ENCODE measurements around the gene ST3GAL5. TPM values are rescaled to one million over a fixed set of nuclear protein-coding genes. Genes with fewer than 3 reads are reported as not detected.

Gene ST3GAL5
- polyA plus RNA-seq, 1 of the 3 experiments (the other 2 are of a cell fraction): 37.6 TPM

DNA sequence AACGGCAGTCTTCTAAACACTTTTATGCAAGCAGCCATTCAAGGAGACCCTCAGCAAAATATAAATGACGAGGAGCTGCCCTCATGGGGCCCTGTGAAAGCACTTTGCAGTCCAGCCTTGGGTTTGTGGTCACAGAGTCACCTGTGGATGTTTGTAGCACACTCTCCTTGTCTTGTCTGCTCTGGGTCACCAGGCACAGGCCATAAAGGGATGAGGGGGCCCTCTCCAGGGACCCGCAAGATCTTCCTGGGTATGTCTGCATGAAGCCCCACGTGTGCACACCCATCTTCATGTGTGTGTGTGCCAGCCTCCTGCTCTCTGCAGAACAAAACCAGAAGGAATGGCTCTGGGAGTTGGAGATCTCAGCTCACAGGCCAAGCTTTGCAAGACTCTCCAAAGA is 98.8 kb downstream of the ST3GAL5 start:
- no peak for DNase-seq
- Histone ChIP-seq H3K4me3 (ENCODE audit: low read depth in 2 of 2, low read length in 1 of 2) (no peak overlapping the region), H3K4me2 (no peak overlapping the region), H4K20me1 (ENCODE audit: insufficient read depth) (no peaks in the 10 kb centered on the region), H3K27ac (ENCODE audit: low read depth in 2 of 2, low read length in 1 of 2) (no peak overlapping the region), H2AFZ (ENCODE audit: low read depth) (no peak overlapping the region), H3K9ac (no peak overlapping the region), H3K79me2 (ENCODE audit: insufficient read depth) (peaks cover 13% of the 10 kb centered on the region; the same call in 1 of the 2 replicates), H3K9me2 (no peaks in the 10 kb centered on the region), H3K9me3 (no peaks in the 10 kb centered on the region), H3K36me3 (replicated peaks in 1 of 2; ENCODE audit: control insufficient read depth in 1 of 2, insufficient read depth in 2 of 2, low read length in 1 of 2) (no peaks in the 10 kb centered on the region), H3K27me3 (ENCODE audit: insufficient read depth) (no peaks in the 10 kb centered on the region), H3K4me1 (ENCODE audit: control insufficient read depth in 1 of 2, insufficient read depth in 2 of 2, low read depth in 1 of 2, low read length in 1 of 2) (peaks cover 16 to 31% of the 10 kb centered on the region in 2 experiments; a peak in 3 of 4 replicates), H3F3A (replicated peaks; ENCODE audit: insufficient read depth) (peaks cover 24% of the 10 kb centered on the region)
- POLR2A ChIA-PET: no interaction called here
- TF ChIP-seq NRF1 (IDR thresholded peaks at IDR 0.05; ENCODE audit: low read depth, low read length): no peak
- 70% methylated on average over 3 of the region's 4 CpGs for WGBS (ENCODE audit: low lambda C conversion rate)
- CTCF ChIA-PET: interaction anchor here (0.7 to 2.3 kb wide), 8 partner anchors 9 to 290 kb away, joined by 3 to 12 read pairs (median 3); no protein-coding TSS in a partner anchor

DNA sequence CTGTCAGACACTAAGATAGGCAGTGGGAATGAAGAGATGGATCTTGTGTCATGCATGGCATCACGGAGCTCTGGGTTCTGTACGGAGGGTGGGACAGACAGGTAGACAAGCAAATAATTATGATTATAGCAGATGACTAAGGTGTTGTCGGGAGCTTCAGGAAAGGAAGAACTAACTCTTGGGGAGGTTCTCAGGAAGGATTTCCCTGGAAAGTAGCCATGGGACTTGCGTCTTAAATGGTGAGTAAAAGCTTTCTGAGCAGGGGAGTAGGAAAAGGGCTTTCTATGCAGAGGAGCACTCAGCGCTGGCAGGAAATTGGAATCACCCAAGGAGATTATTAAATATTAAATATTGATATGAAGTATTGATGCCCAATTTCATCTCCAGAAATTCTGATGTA is 99.5 kb downstream of the ST3GAL5 start:
- Histone ChIP-seq H3F3A (replicated peaks; ENCODE audit: insufficient read depth) (peaks cover 29% of the 10 kb centered on the region), H3K9me2 (no peaks in the 10 kb centered on the region), H3K4me1 (ENCODE audit: control insufficient read depth in 1 of 2, insufficient read depth in 2 of 2, low read depth in 1 of 2, low read length in 1 of 2) (peaks cover 9 to 33% of the 10 kb centered on the region in 2 experiments; a peak in 3 of 4 replicates), H3K4me2 (no peak overlapping the region), H3K9ac (no peak overlapping the region), H3K27ac (ENCODE audit: low read depth in 2 of 2, low read length in 1 of 2) (no peak overlapping the region), H3K9me3 (no peaks in the 10 kb centered on the region), H3K36me3 (replicated peaks in 1 of 2; ENCODE audit: control insufficient read depth in 1 of 2, insufficient read depth in 2 of 2, low read length in 1 of 2) (no peaks in the 10 kb centered on the region), H3K4me3 (ENCODE audit: low read depth in 2 of 2, low read length in 1 of 2) (no peak overlapping the region), H2AFZ (ENCODE audit: low read depth) (no peak overlapping the region), H3K27me3 (ENCODE audit: insufficient read depth) (no peaks in the 10 kb centered on the region), H3K79me2 (ENCODE audit: insufficient read depth) (peaks cover 19% of the 10 kb centered on the region; the same call in 1 of the 2 replicates), H4K20me1 (ENCODE audit: insufficient read depth) (no peaks in the 10 kb centered on the region)
- DNase-seq: no peak
- 80% methylated on average over 5 of the region's 5 CpGs for WGBS (ENCODE audit: low lambda C conversion rate)
- CTCF ChIA-PET: interaction anchor here (0.8 to 2.3 kb wide), 6 partner anchors 10 to 82 kb away, joined by 3 to 12 read pairs (median 3); no protein-coding TSS in a partner anchor
- TF ChIP-seq RXRA (IDR thresholded peaks at IDR 0.05; ENCODE audit: borderline replicate concordance, low read depth) (no peak), EP300 (IDR thresholded peaks at IDR 0.05; ENCODE audit: borderline replicate concordance in 1 of 2, low read depth in 1 of 2, low read length in 1 of 2) (no peak), REST (IDR thresholded peaks at IDR 0.05; ENCODE audit: low read depth, low read length) (no peak), EZH2phosphoT487 (IDR thresholded peaks at IDR 0.05; ENCODE audit: borderline replicate concordance, low read depth) (no peak), TCF12 (IDR thresholded peaks at IDR 0.05) (no peak), USF2 (IDR thresholded peaks at IDR 0.05; ENCODE audit: borderline replicate concordance, low read depth, low read length) (no peak), JUND (IDR thresholded peaks at IDR 0.05) (no peak), TEAD4 (IDR thresholded peaks at IDR 0.05; ENCODE audit: borderline replicate concordance, insufficient read depth) (no peak), ELF1 (IDR thresholded peaks at IDR 0.05) (no peak), PBX3 (IDR thresholded peaks at IDR 0.05) (no peak), RAD21 (IDR thresholded peaks at IDR 0.05; ENCODE audit: low read length) (no peak), USF1 (IDR thresholded peaks at IDR 0.05; ENCODE audit: borderline replicate concordance, low read depth) (no peak), GABPA (IDR thresholded peaks at IDR 0.05; ENCODE audit: low read depth) (no peak), YY1 (IDR thresholded peaks at IDR 0.05; ENCODE audit: low read depth) (no peak), NFIC (IDR thresholded peaks at IDR 0.05; ENCODE audit: borderline replicate concordance) (no peak), RCOR1 (IDR thresholded peaks at IDR 0.05; ENCODE audit: low read length) (no peak), FOXJ3 (CRISPR knock-in tag; IDR thresholded peaks at IDR 0.05) (no peak)
- TF ChIP-seq, protein P1, sequence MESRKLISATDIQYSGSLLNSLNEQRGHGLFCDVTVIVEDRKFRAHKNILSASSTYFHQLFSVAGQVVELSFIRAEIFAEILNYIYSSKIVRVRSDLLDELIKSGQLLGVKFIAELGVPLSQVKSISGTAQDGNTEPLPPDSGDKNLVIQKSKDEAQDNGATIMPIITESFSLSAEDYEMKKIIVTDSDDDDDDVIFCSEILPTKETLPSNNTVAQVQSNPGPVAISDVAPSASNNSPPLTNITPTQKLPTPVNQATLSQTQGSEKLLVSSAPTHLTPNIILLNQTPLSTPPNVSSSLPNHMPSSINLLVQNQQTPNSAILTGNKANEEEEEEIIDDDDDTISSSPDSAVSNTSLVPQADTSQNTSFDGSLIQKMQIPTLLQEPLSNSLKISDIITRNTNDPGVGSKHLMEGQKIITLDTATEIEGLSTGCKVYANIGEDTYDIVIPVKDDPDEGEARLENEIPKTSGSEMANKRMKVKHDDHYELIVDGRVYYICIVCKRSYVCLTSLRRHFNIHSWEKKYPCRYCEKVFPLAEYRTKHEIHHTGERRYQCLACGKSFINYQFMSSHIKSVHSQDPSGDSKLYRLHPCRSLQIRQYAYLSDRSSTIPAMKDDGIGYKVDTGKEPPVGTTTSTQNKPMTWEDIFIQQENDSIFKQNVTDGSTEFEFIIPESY (IDR thresholded peaks at IDR 0.05; ENCODE audit: borderline replicate concordance, low read depth): no peak
- POLR2A ChIA-PET: no interaction called here
